ENCODE data around the gene CXCL17. TPM values are rescaled to one million over a fixed set of nuclear protein-coding genes. Genes with fewer than 3 reads are reported as not detected.

Gene CXCL17
- total RNA-seq, 1 experiment from 2014 or later: 0.32 TPM

DNA sequence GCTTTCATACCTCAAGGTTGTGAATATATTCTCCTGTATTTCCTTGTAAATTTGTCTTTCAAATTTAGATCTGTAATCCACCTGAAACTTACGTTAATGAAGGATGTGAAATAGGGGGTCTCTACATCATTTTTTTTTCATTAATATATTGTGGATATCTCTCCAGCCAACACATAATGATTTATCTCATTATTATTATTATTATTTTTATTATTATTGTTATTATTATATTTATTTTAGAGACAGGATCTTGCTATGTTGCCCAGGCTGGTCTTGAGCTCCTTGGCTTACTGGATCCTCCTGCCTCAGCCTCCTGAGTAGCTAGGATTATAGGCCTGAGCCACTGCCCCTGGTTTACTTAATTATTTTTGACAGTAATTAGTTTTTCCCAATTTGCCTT is 11.3 kb downstream of the CXCL17 start:
- no TSS peak for BruUV-seq (replicated peaks)

More for the DNA sequence above, 11.3 kb downstream of the CXCL17 start:
- H4K20me1 ChIP-seq (ENCODE audit: insufficient read depth): no peaks in the 10 kb centered on the region
- intact Hi-C loops (cut with micrococcal nuclease): no loop called here
- no peak overlapping the region for H3K9ac ChIP-seq (ENCODE audit: low read length)
- ChIA-PET CTCF (interaction anchor here (2.7 kb wide), 1 partner anchor 9 kb away, joined by 10 read pairs; no protein-coding TSS in a partner anchor), POLR2A (interaction anchor here (2.4 kb wide), 1 partner anchor 8 kb away, joined by 5 read pairs; no protein-coding TSS in a partner anchor), RAD21 (ENCODE audit: low non-redundant PET in 1 of 2, low total read pairs in 2 of 2, uncharacterized antibody in 2 of 2, unreplicated experiment in 2 of 2) (no interaction called here)
- no peak for TF ChIP-seq RAD21 (IDR thresholded peaks at IDR 0.05; ENCODE audit: low read depth)
- no peak for TF ChIP-seq SP1 (IDR thresholded peaks at IDR 0.05; ENCODE audit: low read depth)
- TF ChIP-seq ZFX (IDR thresholded peaks at IDR 0.05): no peak
- no peak for TF ChIP-seq FOSL1 (IDR thresholded peaks at IDR 0.05; ENCODE audit: low read depth)
- TF ChIP-seq POLR2A (IDR thresholded peaks at IDR 0.05; ENCODE audit: borderline replicate concordance, extremely low read depth, insufficient read depth, insufficient read length): no peak
- no peak for TF ChIP-seq EGR1 (IDR thresholded peaks at IDR 0.05; ENCODE audit: low read depth)
- TF ChIP-seq, protein P1, sequence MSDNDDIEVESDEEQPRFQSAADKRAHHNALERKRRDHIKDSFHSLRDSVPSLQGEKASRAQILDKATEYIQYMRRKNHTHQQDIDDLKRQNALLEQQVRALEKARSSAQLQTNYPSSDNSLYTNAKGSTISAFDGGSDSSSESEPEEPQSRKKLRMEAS (IDR thresholded peaks at IDR 0.05): no peak
- TF ChIP-seq SRF (IDR thresholded peaks at IDR 0.05; ENCODE audit: low read depth): no peak
- TF ChIP-seq, protein P2, sequence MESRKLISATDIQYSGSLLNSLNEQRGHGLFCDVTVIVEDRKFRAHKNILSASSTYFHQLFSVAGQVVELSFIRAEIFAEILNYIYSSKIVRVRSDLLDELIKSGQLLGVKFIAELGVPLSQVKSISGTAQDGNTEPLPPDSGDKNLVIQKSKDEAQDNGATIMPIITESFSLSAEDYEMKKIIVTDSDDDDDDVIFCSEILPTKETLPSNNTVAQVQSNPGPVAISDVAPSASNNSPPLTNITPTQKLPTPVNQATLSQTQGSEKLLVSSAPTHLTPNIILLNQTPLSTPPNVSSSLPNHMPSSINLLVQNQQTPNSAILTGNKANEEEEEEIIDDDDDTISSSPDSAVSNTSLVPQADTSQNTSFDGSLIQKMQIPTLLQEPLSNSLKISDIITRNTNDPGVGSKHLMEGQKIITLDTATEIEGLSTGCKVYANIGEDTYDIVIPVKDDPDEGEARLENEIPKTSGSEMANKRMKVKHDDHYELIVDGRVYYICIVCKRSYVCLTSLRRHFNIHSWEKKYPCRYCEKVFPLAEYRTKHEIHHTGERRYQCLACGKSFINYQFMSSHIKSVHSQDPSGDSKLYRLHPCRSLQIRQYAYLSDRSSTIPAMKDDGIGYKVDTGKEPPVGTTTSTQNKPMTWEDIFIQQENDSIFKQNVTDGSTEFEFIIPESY (IDR thresholded peaks at IDR 0.05; ENCODE audit: extremely low read depth, insufficient replicate concordance, low read length): no peak
- no peak for TF ChIP-seq ELF1 (IDR thresholded peaks at IDR 0.05; ENCODE audit: borderline replicate concordance, low read depth)
- TF ChIP-seq, protein P3, sequence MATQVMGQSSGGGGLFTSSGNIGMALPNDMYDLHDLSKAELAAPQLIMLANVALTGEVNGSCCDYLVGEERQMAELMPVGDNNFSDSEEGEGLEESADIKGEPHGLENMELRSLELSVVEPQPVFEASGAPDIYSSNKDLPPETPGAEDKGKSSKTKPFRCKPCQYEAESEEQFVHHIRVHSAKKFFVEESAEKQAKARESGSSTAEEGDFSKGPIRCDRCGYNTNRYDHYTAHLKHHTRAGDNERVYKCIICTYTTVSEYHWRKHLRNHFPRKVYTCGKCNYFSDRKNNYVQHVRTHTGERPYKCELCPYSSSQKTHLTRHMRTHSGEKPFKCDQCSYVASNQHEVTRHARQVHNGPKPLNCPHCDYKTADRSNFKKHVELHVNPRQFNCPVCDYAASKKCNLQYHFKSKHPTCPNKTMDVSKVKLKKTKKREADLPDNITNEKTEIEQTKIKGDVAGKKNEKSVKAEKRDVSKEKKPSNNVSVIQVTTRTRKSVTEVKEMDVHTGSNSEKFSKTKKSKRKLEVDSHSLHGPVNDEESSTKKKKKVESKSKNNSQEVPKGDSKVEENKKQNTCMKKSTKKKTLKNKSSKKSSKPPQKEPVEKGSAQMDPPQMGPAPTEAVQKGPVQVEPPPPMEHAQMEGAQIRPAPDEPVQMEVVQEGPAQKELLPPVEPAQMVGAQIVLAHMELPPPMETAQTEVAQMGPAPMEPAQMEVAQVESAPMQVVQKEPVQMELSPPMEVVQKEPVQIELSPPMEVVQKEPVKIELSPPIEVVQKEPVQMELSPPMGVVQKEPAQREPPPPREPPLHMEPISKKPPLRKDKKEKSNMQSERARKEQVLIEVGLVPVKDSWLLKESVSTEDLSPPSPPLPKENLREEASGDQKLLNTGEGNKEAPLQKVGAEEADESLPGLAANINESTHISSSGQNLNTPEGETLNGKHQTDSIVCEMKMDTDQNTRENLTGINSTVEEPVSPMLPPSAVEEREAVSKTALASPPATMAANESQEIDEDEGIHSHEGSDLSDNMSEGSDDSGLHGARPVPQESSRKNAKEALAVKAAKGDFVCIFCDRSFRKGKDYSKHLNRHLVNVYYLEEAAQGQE (IDR thresholded peaks at IDR 0.05; ENCODE audit: low read depth): no peak
- TF ChIP-seq, protein P4, sequence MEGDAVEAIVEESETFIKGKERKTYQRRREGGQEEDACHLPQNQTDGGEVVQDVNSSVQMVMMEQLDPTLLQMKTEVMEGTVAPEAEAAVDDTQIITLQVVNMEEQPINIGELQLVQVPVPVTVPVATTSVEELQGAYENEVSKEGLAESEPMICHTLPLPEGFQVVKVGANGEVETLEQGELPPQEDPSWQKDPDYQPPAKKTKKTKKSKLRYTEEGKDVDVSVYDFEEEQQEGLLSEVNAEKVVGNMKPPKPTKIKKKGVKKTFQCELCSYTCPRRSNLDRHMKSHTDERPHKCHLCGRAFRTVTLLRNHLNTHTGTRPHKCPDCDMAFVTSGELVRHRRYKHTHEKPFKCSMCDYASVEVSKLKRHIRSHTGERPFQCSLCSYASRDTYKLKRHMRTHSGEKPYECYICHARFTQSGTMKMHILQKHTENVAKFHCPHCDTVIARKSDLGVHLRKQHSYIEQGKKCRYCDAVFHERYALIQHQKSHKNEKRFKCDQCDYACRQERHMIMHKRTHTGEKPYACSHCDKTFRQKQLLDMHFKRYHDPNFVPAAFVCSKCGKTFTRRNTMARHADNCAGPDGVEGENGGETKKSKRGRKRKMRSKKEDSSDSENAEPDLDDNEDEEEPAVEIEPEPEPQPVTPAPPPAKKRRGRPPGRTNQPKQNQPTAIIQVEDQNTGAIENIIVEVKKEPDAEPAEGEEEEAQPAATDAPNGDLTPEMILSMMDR (IDR thresholded peaks at IDR 0.05 in 2 of 3, conservative IDR thresholded peaks at IDR 0.05 in 1 of 3; ENCODE audit: borderline replicate concordance in 1 of 3, insufficient read depth in 1 of 3, low read depth in 2 of 3, low read length in 2 of 3): no peak
- TF ChIP-seq ZNF274 (IDR thresholded peaks at IDR 0.05; ENCODE audit: low read depth, low read length): no peak
- TF ChIP-seq JUND (IDR thresholded peaks at IDR 0.05): no peak
- TF ChIP-seq, protein P5, sequence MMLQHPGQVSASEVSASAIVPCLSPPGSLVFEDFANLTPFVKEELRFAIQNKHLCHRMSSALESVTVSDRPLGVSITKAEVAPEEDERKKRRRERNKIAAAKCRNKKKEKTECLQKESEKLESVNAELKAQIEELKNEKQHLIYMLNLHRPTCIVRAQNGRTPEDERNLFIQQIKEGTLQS (IDR thresholded peaks at IDR 0.05): no peak
- no peak overlapping the region for H2AFZ ChIP-seq (ENCODE audit: low read depth, low read length, poor library complexity, severe bottlenecking)
- H3K36me3 ChIP-seq (ENCODE audit: control insufficient read depth in 1 of 2, insufficient read depth in 2 of 2, low read length in 2 of 2): no peaks in the 10 kb centered on the region
- no peak overlapping the region for H3K4me3 ChIP-seq (replicated peaks in 1 of 2; ENCODE audit: low read depth in 1 of 2, low read length in 2 of 2)
- peaks cover 6 to 12% of the 10 kb centered on the region in 2 experiments for H3K4me1 ChIP-seq (ENCODE audit: control insufficient read depth in 1 of 2, insufficient read depth in 2 of 2, low read length in 2 of 2)
- DNase-seq (ENCODE audit: low read depth, low spot score) (no peak), ATAC-seq (no peak)
- no peaks in the 10 kb centered on the region for H3K27me3 ChIP-seq (ENCODE audit: insufficient read depth, low read length)
- no peak overlapping the region for H3K27ac ChIP-seq (ENCODE audit: low read depth, low read length)
- no peaks in the 10 kb centered on the region for H3K9me3 ChIP-seq (ENCODE audit: control insufficient read depth in 1 of 2, insufficient read depth in 1 of 2, low read depth in 1 of 2, low read length in 2 of 2)
- no peaks in the 10 kb centered on the region for H3K9me2 ChIP-seq (ENCODE audit: insufficient read depth)
- no peaks in the 10 kb centered on the region for H3K79me2 ChIP-seq (ENCODE audit: insufficient read depth, low read length)
- H3K4me2 ChIP-seq (ENCODE audit: low read length): no peak overlapping the region

All from HCT116 (cell line).